Endothelial cell (in vitro differentiated cells): ENCODE measurements around the gene PCGF3. TPM values are rescaled to one million over a fixed set of nuclear protein-coding genes. Genes with fewer than 3 reads are reported as not detected.
A peak's percentile ranks its signal among the peaks of the same experiment; 100 is the strongest.
"Not testable (repeated sequence)": the region's sequence is repeated elsewhere in the genome, so short reads cannot be mapped to it uniquely, and the experiment has no call there.

Source experiments
- DNase-seq: peaks from one replicate; pipeline ENCODE4 v3.0.0; 2021; ENCODE audit warnings: low spot score
- H3K27ac Mint-ChIP-seq: one replicate; pipeline ENCODE4 v1.8.0; 2021; ENCODE audit warnings: mixed read lengths, inconsistent platforms; ENCODE audit not compliant: unreplicated experiment
- H3K27me3 Mint-ChIP-seq: one replicate; pipeline ENCODE4 v1.8.0; 2021; ENCODE audit warnings: mild to moderate bottlenecking, moderate library complexity, mixed read lengths, inconsistent platforms; ENCODE audit not compliant: unreplicated experiment
- H3K36me3 Mint-ChIP-seq: one replicate; pipeline ENCODE4 v1.8.0; 2021; ENCODE audit warnings: mild to moderate bottlenecking, low read depth, mixed read lengths, inconsistent platforms; ENCODE audit not compliant: unreplicated experiment
- H3K4me1 Mint-ChIP-seq: one replicate; pipeline ENCODE4 v1.8.0; 2021; ENCODE audit warnings: mild to moderate bottlenecking, mixed read lengths, inconsistent platforms; ENCODE audit not compliant: unreplicated experiment
- H3K4me3 Mint-ChIP-seq: one replicate; pipeline ENCODE4 v1.8.0; 2021; ENCODE audit warnings: mild to moderate bottlenecking, mixed read lengths, inconsistent platforms; ENCODE audit not compliant: unreplicated experiment
- H3K9me3 Mint-ChIP-seq: one replicate; pipeline ENCODE4 v1.8.0; 2021; ENCODE audit warnings: mixed read lengths, inconsistent platforms; ENCODE audit not compliant: unreplicated experiment
- CTCF ChIP-seq: fragments of 200-600 bp; sonication (generic); IDR thresholded peaks from one replicate; pipeline ENCODE4 v1.5.0; 2021; ENCODE audit warnings: antibody characterized with exemption; ENCODE audit not compliant: unreplicated experiment
- total RNA-seq: library from RNA; stranded (reverse); fragmentation: NEBNext Ultra II Directional; extraction: Animal tissue kit (Norgen Biotek cat#: 25700); gene quantifications from one replicate; pipeline ENCODE4 v1.2.1, GENCODE V29; 2021; ENCODE audit not compliant: unreplicated experiment

Gene PCGF3
- total RNA-seq, 1 donor from 2014 or later = 84.5 TPM

DNA sequence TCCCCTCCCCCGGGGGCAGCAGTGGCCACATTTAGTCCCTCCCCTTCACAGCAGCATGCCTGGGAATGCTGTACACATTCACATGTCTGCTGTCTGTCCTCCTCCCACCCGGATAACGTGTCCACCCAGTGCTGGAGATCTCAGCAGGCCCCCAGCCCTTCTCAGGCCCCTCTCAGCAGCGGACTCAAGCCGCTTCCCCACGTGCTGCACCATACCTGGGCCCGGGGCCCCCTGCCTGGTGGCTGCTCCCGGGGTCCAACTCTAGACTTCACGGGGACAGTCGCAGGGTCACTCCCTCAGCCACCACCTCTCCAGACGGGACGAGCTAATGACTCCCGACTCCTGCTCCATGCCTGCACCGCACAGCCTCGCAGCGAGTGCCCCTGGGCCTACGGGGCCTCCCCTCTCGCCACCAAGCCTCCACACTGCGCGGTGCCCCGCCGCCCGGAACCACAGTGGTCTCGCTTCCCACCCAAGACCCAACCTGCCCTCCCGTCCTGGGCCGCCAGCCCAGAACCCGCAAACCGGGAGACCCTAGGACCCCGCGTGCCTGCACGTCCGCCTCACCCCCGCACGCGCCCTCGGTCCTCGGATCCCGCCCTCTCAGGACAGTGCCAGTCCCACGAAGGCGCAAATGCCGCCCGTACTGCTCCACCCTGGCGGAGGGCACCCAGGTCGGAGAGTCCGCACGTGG lies 1.3 kb upstream of the PCGF3 start:
- peak overlapping the region; percentile 80 for H3K4me3 Mint-ChIP-seq
- H3K9me3 Mint-ChIP-seq = no peaks in the 10 kb centered on the region
- H3K27me3 Mint-ChIP-seq = peaks cover 6% of the 10 kb centered on the region
- TF ChIP-seq CTCF = no peak
- H3K36me3 Mint-ChIP-seq = peaks cover 7% of the 10 kb centered on the region
- H3K4me1 Mint-ChIP-seq = peaks cover 14% of the 10 kb centered on the region
- no peak for DNase-seq
- no peak overlapping the region for H3K27ac Mint-ChIP-seq

- no peak for DNase-seq
- no peaks in the 10 kb centered on the region for H3K9me3 Mint-ChIP-seq
- peak overlapping the region; percentile 80 for H3K4me3 Mint-ChIP-seq
- H3K27ac Mint-ChIP-seq = no peak overlapping the region
- peaks cover 17% of the 10 kb centered on the region for H3K4me1 Mint-ChIP-seq
- peaks cover 6% of the 10 kb centered on the region for H3K27me3 Mint-ChIP-seq
- TF ChIP-seq CTCF = no peak
- H3K36me3 Mint-ChIP-seq = peaks cover 10% of the 10 kb centered on the region
These were observed 708 bp upstream of the PCGF3 start for GRCh38 chr4:704971-705277.

DNA sequence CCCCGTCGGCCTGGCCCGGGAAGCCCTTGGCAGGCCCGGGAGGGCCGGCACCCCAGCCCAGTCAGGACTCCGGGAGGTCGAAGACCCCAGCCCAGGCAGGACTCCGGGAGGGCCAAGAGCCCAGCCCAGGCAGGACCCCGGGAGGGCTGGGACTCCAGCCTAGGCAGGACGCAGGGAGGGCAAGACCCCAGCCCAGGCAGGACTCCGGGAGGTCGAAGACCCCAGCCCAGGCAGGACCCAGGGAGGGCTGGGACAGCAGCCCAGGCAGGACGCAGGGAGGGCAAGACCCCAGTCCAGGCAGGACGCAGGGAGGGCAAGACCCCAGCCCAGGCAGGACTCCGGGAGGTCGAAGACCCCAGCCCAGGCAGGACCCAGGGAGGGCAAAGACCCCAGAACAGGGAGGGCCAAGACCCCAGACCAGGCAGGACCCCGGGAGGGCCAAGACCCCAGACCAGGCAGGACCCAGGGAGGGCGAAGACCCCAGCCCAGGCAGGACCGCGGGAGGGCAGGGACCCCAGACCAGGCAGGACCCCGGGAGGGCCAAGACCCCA lies 526 bp downstream of the PCGF3 start:
- H3K27me3 Mint-ChIP-seq, H3K27ac Mint-ChIP-seq, H3K9me3 Mint-ChIP-seq, H3K4me3 Mint-ChIP-seq, DNase-seq: not testable (repeated sequence)
- H3K4me1 Mint-ChIP-seq = peaks cover 18% of the 10 kb centered on the region
- H3K36me3 Mint-ChIP-seq = peaks cover 18% of the 10 kb centered on the region

DNA sequence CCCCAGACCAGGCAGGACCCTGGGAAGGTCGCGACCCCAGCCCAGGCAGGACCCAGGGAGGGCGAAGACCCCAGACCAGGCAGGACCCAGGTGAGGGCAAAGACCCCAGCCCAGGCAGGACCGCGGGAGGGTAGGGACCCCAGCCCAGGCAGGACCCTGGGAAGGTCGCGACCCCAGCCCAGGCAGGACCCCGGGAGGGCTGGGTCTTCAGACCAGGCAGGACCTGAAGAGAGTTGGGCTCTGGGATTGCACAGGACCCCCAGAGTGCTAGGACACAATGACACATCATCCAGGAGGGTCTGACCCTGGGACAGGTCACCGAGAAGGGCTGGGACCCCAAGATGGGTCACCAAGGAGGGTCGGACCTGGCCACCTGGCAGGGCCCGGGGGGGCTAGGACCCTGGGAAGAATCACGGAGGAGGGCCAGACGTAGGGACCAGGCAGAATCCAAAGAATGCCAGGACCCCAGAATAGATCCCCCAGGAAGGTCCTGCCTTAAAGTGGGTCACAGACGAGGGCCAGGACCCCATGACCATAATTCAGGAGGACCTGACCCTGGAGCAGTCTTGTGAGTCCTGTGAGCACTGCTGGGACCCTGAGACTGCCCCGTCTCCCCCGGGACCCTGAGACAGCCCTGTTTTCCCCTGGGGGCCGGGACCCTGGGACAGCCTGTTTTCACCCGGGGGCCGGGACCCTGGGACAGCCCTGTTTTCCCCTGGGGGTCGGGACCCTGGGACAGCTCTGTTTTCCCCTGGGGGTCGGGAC lies 1.4 kb downstream of the PCGF3 start:
- Mint-ChIP-seq H3K36me3 (peaks cover 18% of the 10 kb centered on the region), H3K4me1 (peaks cover 18% of the 10 kb centered on the region), H3K27ac (no peak overlapping the region), H3K4me3 (no peak overlapping the region), H3K27me3 (peaks cover 6% of the 10 kb centered on the region), H3K9me3 (no peaks in the 10 kb centered on the region)
- DNase-seq = no peak
- TF ChIP-seq CTCF = no peak

DNA sequence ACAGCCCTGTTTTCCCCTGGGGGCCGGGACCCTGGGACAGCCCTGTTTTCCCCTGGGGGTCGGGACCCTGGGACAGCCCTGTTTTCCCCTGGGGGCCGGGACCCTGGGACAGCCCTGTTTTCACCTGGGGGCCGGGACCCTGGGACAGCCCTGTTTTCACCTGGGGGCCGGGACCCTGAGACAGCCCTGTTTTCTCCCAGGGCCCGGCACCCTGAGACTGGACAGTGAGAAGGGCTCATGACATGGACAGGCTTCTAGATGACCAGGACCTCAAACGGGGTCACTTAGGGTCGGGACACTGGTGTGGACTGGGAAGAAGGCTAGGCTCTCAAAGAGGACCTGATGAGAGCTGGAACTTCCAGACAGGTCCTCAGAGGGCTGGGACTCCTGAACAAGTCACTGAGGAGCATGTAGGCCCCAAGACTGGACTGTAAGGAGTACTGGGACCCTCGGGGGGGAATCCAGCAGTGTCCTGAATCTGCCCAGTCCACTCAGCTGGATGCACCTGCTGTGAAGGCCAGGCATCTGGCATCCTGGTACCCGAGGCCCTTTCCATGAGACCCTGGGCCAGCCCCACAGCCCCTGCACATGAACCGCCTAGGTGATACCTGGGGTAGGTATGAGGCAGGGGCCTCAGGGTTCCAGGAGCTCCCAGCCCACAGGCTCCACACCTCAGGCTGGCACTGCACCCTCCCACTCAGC lies 2.4 kb downstream of the PCGF3 start:
- H3K4me1 Mint-ChIP-seq = peaks cover 18% of the 10 kb centered on the region
- DNase-seq = no peak
- H3K27me3 Mint-ChIP-seq = peaks cover 4% of the 10 kb centered on the region
- H3K4me3 Mint-ChIP-seq = no peak overlapping the region
- H3K36me3 Mint-ChIP-seq = peaks cover 18% of the 10 kb centered on the region
- no peak overlapping the region for H3K27ac Mint-ChIP-seq
- TF ChIP-seq CTCF = no peak
- H3K9me3 Mint-ChIP-seq = no peaks in the 10 kb centered on the region
